K562 (cell line): ENCODE results near the gene MPG. TPM values are rescaled to one million over a fixed set of nuclear protein-coding genes. Genes with fewer than 3 reads are reported as not detected.

Experiments used
- ATAC-seq: fragments of 200-7000 bp; cut with Tn5 transposase; 3 replicates; pipeline ENCODE4 v1.9.1; 2020; ENCODE audit warnings: moderate library complexity
- BruUV-seq: library from RNA; stranded (reverse); fragments of 400-500 nt; replicated peaks from 2 replicates; lab custom pipeline; 2021; lab: Mats Ljungman, UMichigan
- CTCF ChIA-PET: fragments of 300-600 bp; formaldehyde crosslinking; extraction: SDS; loops from one replicate; lab custom pipeline; 2021; ENCODE audit warnings: low intra/inter-chr PET ratio; lab: Yijun Ruan, JAX
- POLR2A ChIA-PET: fragments of 300-600, 350-650 bp; sonication (Branson Sonifier 250); formaldehyde crosslinking; extraction: SDS; loops from one replicate; lab custom pipeline; 2021; ENCODE audit warnings: antibody characterized with exemption, inconsistent platforms; lab: Yijun Ruan, JAX
- DNase-seq, 4 experiments: peaks; one replicate each; pipeline versions ENCODE4 v3.0.0 to v3.0.0-alpha.2; 2011 to 2018; ENCODE audit warnings: low spot score in 3 of 4, mixed read lengths in 3 of 4; ENCODE audit errors: extremely low read depth in 1 of 4
- FAIRE-seq: peaks from 2 replicates; lab custom pipeline; 2011; peaks lifted over from hg19 to GRCh38; lab: Jason Lieb, UNC
- H2AFZ ChIP-seq: 2 replicates; pipeline ENCODE4 v1.6.0; 2011; ENCODE audit warnings: low read depth, low read length, control low read depth, inconsistent platforms
- H3K27ac ChIP-seq: fragments of 200-600 bp; 3 replicates; pipeline ENCODE4 v1.8.0; 2011; ENCODE audit warnings: low read depth, mild to moderate bottlenecking, control low read depth, inconsistent platforms, low read length, moderate library complexity, mixed read lengths; ENCODE audit errors: extremely low read depth
- H3K27me3 ChIP-seq, 2 experiments: fragments of 300-600 bp in 1 of 2; 2 replicates in 1 of 2; 3 replicates in 1 of 2; pipeline versions ENCODE4 v1.6.0 to v1.8.0; 2011; ENCODE audit warnings: inconsistent platforms in 2 of 2, low read length in 2 of 2, mild to moderate bottlenecking in 1 of 2, mixed read lengths in 1 of 2, moderate library complexity in 1 of 2; ENCODE audit not compliant: control insufficient read depth in 2 of 2, insufficient read depth in 2 of 2
- H3K36me3 ChIP-seq: fragments of 300-600 bp; 3 replicates; pipeline ENCODE4 v1.8.0; 2011; ENCODE audit warnings: mild to moderate bottlenecking, low read length, inconsistent platforms; ENCODE audit not compliant: control insufficient read depth, insufficient read depth
- H3K4me1 ChIP-seq, 2 experiments: fragments of 200-600 bp in 1 of 2; replicated peaks in 1 of 2; 2 replicates in 1 of 2; 3 replicates in 1 of 2; pipeline versions ENCODE4 v1.5.1 to v1.8.0; 2011; ENCODE audit warnings: inconsistent platforms in 2 of 2, low read length in 2 of 2, mild to moderate bottlenecking in 1 of 2, mixed read lengths in 1 of 2, moderate library complexity in 1 of 2; ENCODE audit not compliant: control insufficient read depth in 2 of 2, insufficient read depth in 2 of 2
- H3K4me2 ChIP-seq: 2 replicates; pipeline ENCODE4 v1.6.1; 2011; ENCODE audit warnings: low read length, control low read depth, inconsistent platforms, mixed read lengths; ENCODE audit not compliant: insufficient read depth
- H3K4me3 ChIP-seq: fragments of 200-600 bp; sonication (generic), shearing (Covaris generic); 2 replicates; pipeline ENCODE4 v1.5.1; 2016; ENCODE audit warnings: control low read depth, inconsistent platforms
- H3K79me2 ChIP-seq: fragments of 200-600 bp; 3 replicates; pipeline ENCODE4 v1.8.0; 2011; ENCODE audit warnings: low read length, inconsistent platforms; ENCODE audit not compliant: control insufficient read depth, insufficient read depth
- H3K9ac ChIP-seq, 2 experiments: 2 replicates each; pipeline versions ENCODE4 v1.6.0 to v1.6.1; 2011; ENCODE audit warnings: low read depth in 2 of 2, low read length in 2 of 2, control low read depth in 1 of 2, inconsistent platforms in 1 of 2, mild to moderate bottlenecking in 1 of 2, mixed read lengths in 1 of 2; ENCODE audit not compliant: insufficient read depth in 1 of 2
- H3K9me1 ChIP-seq: one replicate; pipeline ENCODE4 v1.6.0; 2011; ENCODE audit warnings: inconsistent platforms, mild to moderate bottlenecking, low read length, moderate library complexity; ENCODE audit not compliant: control insufficient read depth, insufficient read depth
- H3K9me3 ChIP-seq: replicated peaks from 2 replicates; pipeline ENCODE4 v1.5.1; 2011; ENCODE audit warnings: low read depth, low read length, inconsistent platforms; ENCODE audit not compliant: control insufficient read depth, insufficient read depth
- H4K20me1 ChIP-seq: replicated peaks from 2 replicates; pipeline ENCODE4 v1.6.1; 2011; ENCODE audit warnings: low read length, inconsistent platforms, mixed read lengths; ENCODE audit not compliant: control insufficient read depth, insufficient read depth
- EGR1 ChIP-seq: fragments of 450-650 bp; conservative IDR thresholded peaks from 2 replicates; pipeline ENCODE4 v1.6.1; 2017; ENCODE audit warnings: mild to moderate bottlenecking
- POLR2A ChIP-seq: fragments of 450-650 bp; conservative IDR thresholded peaks from 2 replicates; pipeline ENCODE4 v1.6.1; 2016
- RBFOX2 ChIP-seq: fragments of 200-400 bp; formaldehyde crosslinking; IDR thresholded peaks from 2 replicates; pipeline ENCODE4 v1.6.1; 2017; ENCODE audit warnings: low read depth, mild to moderate bottlenecking, low read length, moderate library complexity
- SUPT5H ChIP-seq: fragments of 450-650 bp; IDR thresholded peaks from 2 replicates; pipeline ENCODE4 v1.6.1; 2016
- TSC22D4 ChIP-seq: fragments of 450-650 bp; IDR thresholded peaks from 2 replicates; pipeline ENCODE4 v1.6.1; 2016; ENCODE audit warnings: missing genetic modification characterization, missing biosample characterization, control low read depth
- ZNF277 ChIP-seq: fragments of 250-450 bp; sonication (Bioruptor Pico); IDR thresholded peaks from 2 replicates; pipeline ENCODE4 v1.8.0; 2022; ENCODE audit warnings: inconsistent platforms, mild to moderate bottlenecking, moderate library complexity, borderline replicate concordance
- WGBS: fragments of 100-300 bp; shearing (Covaris generic); methylation state at CpG from one replicate; pipeline ENCODE4 v1.1.6; 2016; ENCODE audit warnings: low coverage, mixed read lengths; ENCODE audit not compliant: insufficient coverage; ENCODE audit errors: missing lambda C conversion rate; 5-methylcytosine and 5-hydroxymethylcytosine counted together
- in situ Hi-C: fragments of 300-500 bp; cut with MboI; formaldehyde crosslinking; loops from 4 replicates; pipeline ENCODE4 v1.15.0; 2018; ENCODE audit warnings: inconsistent platforms, mixed read lengths
- intact Hi-C: fragments of 100-400 bp; cut with micrococcal nuclease; formaldehyde crosslinking; loops from 2 replicates; pipeline ENCODE4 v1.14.2; 2022
- polyA plus RNA-seq, 8 experiments: library from polyadenylated mRNA; depleted of rRNA in 4 of 8; stranded (reverse) in 5 of 8; unstranded in 3 of 8; fragments of >200 nt; fragmentation: Nextera tagmentation in 2 of 8; fragmentation: Illumina TruSeq in 1 of 8; extraction: Ambion mirVana in 2 of 8; extraction: Trizol in 1 of 8; gene quantifications; 2 replicates each; pipeline versions ENCODE4 v1.2.1 to v1.2.3, GENCODE V29; 2011 to 2014; ENCODE audit warnings: inconsistent platforms in 1 of 8, missing spikeins in 1 of 8
- total RNA-seq, 7 experiments: library from RNA; depleted of rRNA in 6 of 7; stranded (reverse); fragments of >200 nt in 6 of 7; fragmentation: Illumina TruSeq in 2 of 7; extraction: Trizol in 2 of 7; gene quantifications; 2 replicates each; pipeline versions ENCODE4 v1.2.1 to v1.2.3, GENCODE V29; 2011 to 2021; ENCODE audit warnings: low replicate concordance in 1 of 7

MPG gene
- total and polyA plus RNA-seq, 9 of the 15 experiments (the other 6 are each of a cell fraction or from before 2014, with no cell fraction given): 0.42 to 226 (median 36.2) TPM

DNA sequence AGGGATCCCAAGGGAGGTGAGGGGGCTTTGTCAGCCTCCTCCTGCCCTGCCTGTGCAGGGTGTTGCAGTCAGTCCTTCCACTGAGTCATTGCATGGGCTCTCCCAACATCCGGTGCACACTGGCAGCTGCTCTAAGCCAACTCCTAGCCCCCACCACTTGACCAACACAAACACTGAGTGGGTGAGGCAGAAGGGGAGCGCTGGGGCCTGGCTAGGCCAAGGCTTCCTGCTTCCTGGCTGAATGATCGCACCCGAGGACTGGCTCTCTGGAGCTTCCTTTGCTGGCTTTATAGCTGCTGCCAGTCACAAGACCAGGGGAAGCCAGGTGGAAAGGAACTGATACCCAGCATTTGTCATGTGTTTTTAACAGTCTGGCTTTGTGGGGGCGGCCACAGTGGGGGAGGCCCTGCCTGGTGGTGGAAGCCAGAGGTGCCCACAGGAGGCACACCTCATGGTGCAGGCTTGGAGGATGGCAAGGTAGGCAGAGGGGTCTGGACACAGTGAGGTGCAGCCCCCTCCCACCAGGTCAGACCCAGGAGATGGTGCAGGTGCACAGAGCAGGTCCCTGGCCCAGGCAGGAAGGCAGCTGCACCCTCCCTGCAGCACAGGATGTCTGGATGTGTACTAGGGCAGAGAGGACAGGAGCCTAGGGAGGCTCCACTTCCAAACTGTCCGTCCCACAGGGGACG lies 6.8 kb downstream of the MPG start:
- intact Hi-C loops (no loop called here), in situ Hi-C loops (no loop called here)
- no peak for DNase-seq
- peak; percentile 8 for ATAC-seq
- ChIA-PET CTCF (no interaction called here), POLR2A (interaction anchor here (0.6 to 2.8 kb wide), 7 partner anchors 8 to 20 kb away, joined by 3 to 16 read pairs (median 4); no protein-coding TSS in a partner anchor)
- Histone ChIP-seq H3K27ac (no peak overlapping the region), H3K4me3 (no peak overlapping the region), H3K9ac (peak overlapping the region in 1 of 2 experiments; percentile 65; a peak in 2 of 4 replicates), H3K9me1 (peaks cover 3% of the 10 kb centered on the region), H2AFZ (no peak overlapping the region), H3K4me2 (no peak overlapping the region), H3K36me3 (peaks cover 82% of the 10 kb centered on the region; the same call in 2 of the 3 replicates), H4K20me1 (peaks cover 12% of the 10 kb centered on the region; the same call in 1 of the 2 replicates), H3K79me2 (0 out of 3 replicates have a peak, but pooled peaks cover 3% of the 10 kb centered on the region), H3K9me3 (no peaks in the 10 kb centered on the region), H3K4me1 (peaks cover 0 to 52% of the 10 kb centered on the region in 2 experiments; a peak in 2 of 5 replicates), H3K27me3 (no peaks in the 10 kb centered on the region)
- FAIRE-seq: no peak
- 78% methylated on average over 7 of the region's 7 CpGs for WGBS
- no TSS peak for BruUV-seq
- TF ChIP-seq EGR1: 0 out of 2 replicates have a peak, but pooled peaks have one; percentile 39
- TF ChIP-seq SUPT5H: peak; percentile 25; the same call in 1 of the 2 replicates
- no peak for TF ChIP-seq ZNF277 (CRISPR knock-in tag)
- TF ChIP-seq TSC22D4 (tag): no peak
- TF ChIP-seq POLR2A: peak; percentile 29
- TF ChIP-seq RBFOX2: peak; percentile 21; the same call in 1 of the 2 replicates
